ENCODE measurements around the gene CHCHD3.

DNA sequence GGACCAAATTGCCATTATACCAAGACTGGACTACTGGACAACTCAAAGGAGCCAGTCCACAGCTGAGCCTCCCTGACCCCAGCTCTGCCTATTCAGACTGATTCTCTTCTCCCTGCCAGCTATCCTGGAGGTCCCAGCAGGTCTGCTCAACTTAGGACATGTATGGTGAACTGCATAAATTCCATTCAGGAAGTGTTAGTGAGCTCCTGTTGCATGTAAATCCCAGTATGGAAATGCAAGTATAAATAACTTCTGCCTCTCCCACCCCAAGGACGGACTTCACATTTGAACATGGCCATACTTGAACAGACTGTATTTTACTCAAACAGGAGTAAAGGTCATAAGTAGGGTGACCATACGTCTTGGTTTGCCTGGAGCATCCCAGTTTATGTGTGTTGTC, 128.4 kb downstream of the CHCHD3 start:
- TF ChIP-seq, protein P1, sequence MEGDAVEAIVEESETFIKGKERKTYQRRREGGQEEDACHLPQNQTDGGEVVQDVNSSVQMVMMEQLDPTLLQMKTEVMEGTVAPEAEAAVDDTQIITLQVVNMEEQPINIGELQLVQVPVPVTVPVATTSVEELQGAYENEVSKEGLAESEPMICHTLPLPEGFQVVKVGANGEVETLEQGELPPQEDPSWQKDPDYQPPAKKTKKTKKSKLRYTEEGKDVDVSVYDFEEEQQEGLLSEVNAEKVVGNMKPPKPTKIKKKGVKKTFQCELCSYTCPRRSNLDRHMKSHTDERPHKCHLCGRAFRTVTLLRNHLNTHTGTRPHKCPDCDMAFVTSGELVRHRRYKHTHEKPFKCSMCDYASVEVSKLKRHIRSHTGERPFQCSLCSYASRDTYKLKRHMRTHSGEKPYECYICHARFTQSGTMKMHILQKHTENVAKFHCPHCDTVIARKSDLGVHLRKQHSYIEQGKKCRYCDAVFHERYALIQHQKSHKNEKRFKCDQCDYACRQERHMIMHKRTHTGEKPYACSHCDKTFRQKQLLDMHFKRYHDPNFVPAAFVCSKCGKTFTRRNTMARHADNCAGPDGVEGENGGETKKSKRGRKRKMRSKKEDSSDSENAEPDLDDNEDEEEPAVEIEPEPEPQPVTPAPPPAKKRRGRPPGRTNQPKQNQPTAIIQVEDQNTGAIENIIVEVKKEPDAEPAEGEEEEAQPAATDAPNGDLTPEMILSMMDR (IDR thresholded peaks at IDR 0.05), result no peak
- TF ChIP-seq POLR2A (IDR thresholded peaks at IDR 0.05) (no peak), POLR2AphosphoS5 (IDR thresholded peaks at IDR 0.05) (no peak)

Measured in breast epithelium (tissue), 3 donors.